SKM-1 (cell line): ENCODE measurements around the gene EXD2.

Experiments used
- DNase-seq: peaks from one replicate; lab custom pipeline; 2025; ENCODE audit not compliant: unreplicated experiment; lab: John Stamatoyannopoulos, UW

Gene EXD2

DNA sequence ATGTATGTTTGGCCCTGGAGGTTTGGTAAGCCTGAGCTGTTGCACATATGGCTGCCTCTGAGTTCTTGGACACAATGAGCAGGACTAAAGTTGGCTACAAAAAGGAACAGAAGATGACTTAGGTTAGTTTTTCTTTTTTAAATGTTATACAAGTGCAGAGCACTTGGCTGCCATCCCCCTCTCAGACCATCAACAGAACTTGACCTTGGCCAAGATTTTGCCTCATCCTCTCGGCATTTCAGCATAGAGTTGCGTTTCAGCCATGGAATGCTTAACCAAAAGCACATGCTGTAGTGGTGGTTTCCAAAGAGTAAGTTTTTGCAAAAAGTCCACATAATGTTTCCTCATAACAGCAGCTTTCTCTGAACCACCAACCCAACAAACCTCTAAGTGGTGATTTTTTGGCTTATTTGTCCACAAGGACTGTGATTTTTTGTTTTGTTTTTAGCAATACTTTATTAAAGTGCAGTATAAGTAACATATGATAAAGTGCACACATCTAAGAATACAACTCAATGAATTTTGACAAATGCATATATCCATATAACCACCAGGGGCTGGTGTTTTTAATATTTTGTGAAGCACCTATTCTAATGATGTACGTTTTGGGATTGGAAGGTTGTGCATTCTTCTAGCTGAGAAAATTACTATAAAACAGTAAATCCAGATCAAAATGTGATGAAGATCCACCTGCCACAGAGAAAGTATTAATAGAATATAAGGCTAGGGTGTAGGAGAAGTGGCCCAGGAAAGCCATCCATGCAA, 56.6 kb downstream of the EXD2 start:
- DNase-seq, result no peak

DNA sequence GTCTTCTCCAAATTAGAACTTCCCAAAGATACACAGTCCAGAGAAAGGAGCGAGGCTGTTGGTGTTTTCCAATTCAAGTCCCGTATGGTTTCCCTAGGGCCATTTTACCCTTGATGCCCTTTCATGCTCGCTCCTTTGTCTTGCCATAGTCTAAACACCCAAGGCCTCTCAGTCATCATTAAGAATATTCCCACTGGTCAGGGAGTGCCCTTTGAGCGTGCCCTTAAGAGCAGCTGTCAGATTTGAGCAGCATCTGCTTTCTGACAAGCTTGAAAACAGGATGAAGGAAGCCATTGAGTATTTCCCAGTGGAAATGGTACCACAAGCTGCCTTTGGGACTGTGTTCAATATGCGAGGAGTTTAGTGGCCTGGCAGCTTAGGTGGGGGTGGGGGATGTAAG, 58.3 kb downstream of the EXD2 start:
- DNase-seq, result no peak

DNA sequence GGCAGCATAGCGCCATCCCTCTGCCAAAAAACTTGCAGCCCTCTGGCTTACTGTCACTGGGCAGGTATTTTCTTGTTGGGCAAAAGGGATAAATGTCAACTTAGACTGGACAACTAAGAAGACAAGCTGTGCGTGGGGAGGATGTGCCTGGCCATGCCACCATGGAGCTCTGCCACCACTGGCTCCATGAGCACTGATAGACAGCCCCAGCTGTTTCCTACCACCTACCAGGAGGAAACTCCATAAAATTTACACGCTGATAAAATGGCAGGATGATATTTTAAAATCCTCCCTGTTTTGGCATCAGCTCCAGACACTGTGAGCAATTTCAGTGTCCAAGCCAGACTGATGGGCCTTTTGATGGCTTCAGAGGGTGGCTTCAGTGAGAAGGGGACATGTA, 61.6 kb downstream of the EXD2 start:
- DNase-seq, result no peak

DNA sequence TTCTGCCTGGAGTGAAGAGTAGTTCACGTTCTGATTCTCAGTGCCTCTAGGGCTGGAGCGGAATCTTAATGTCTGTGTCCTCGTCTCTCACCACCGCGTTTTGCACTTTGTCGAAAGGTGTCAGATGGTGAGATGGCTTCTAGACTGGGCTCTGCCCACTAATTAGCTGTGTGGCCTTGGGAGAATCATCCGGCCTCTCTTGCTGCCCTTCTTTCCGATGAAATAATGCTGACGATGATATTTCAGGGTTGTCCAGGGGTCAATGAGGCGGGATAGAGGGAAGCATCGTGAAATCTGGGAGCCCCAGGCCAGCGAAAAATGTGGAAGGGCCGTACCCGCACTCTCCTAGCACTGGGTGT, 67.8 kb downstream of the EXD2 start:
- no peak for DNase-seq

DNA sequence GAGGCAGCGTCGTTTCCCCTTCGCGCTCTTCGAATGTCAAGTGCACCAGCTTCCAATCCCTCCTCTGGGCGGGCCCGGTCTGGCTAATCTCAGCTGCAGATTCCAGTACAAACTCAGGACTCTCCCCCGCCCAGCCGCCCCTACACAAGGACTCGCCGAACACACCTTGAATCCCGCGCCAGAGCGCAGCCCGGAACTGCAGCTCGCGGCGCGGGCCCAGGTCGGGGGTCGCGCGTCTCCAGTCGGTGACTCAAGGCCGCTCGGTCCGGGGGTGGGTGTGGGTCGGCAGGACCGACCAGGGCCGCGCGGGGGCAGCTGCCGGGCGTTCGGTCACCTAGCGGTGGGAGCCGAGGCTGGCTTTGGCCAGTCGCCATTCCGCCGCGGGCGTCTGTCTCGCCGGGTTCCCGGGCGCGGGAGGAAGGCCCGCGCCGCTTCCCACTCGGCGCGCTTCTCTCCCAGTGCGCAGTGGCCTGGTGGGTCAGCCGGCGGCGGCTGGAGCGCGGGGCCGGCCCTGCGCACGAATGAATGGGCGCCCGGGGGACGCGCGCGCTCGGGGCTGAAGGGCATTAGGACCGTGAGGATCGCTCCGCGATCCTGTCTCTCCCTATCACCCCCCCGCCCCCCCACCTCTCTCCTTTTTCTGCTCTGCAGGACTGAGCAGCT, 68.4 kb downstream of the EXD2 start, which contains the start of gene GALNT16:
GALNT16 (plus strand) TSS at position 632 of the 663 bp plus-strand sequence. CDS start 133 bp downstream, outside the sequence.
- no peak for DNase-seq

DNA sequence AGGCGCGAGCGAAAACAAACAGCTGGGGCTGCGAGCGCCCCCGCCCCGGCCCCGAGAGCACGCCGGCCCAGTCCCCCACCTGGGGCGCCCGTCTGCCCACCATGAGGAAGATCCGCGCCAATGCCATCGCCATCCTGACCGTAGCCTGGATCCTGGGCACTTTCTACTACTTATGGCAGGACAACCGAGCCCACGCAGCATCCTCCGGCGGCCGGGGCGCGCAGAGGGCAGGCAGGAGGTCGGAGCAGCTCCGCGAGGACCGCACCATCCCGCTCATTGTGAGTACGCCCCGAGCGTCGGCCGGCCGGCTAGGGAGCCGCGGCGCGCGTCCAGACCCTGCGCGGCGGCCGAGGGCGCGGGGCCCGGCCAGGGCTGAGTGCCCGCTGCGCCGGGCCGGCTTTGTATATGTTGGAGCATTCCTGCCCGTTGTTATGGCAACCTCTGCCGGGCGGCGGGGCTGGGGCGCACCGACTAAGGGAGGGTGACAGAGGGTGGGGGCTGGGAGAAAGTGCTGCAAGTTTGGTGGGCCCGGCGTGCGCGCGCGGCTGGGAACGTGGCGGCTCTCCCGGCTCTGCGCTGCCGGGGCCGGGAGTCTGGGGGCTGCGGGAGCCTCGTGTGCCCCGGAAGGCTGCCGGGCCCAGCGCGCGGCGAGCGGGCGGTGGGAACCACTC, 69.0 kb downstream of the EXD2 start:
- DNase-seq, result no peak

GRCh38 chr14:69260861-69261564, 69.7 kb downstream of the EXD2 start:
- no peak for DNase-seq

GRCh38 chr14:69261761-69262331, 70.5 kb downstream of the EXD2 start:
- DNase-seq, result no peak

DNA sequence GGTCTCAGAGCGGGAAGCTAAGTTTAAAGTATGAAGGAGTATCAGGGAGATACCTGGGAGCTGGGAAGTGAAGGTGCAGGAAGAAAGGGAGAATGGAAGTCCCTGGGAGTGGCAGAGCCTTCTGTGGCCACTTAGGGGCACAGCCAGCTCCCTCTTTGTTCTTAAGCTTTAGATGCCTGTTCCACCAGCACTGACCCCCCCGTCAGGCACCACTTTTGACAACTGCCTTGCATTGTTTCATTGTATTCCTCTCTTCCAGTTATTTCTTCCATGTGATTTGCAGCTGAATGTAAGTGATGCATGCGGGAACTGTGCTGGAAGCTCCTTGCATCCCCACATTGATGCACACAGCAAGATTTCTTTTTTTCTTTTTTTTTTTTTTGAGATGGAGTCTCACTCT, 71.2 kb downstream of the EXD2 start:
- DNase-seq, result no peak

- no peak for DNase-seq
Measured at GRCh38 chr14:69263364-69263763, 72.1 kb downstream of the EXD2 start.

DNA sequence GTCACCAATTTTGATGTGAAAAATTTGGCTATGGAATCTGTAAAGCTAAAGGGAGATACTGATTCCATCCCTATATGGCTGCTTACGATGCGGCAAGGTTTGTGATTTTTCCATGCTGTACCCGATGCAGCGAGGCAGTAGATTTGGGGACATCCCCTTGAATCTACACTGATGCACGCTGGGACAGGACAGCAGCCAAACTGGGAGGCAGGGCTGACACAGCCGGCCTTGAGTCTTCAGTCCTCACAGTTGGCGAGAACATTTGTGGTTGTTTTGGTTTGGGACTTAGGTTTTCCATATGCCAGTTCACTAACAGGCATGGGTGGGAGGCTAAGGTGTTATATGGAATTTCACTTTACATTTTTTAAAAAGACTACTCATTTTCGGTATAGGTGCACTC, 72.5 kb downstream of the EXD2 start:
- DNase-seq, result no peak

DNA sequence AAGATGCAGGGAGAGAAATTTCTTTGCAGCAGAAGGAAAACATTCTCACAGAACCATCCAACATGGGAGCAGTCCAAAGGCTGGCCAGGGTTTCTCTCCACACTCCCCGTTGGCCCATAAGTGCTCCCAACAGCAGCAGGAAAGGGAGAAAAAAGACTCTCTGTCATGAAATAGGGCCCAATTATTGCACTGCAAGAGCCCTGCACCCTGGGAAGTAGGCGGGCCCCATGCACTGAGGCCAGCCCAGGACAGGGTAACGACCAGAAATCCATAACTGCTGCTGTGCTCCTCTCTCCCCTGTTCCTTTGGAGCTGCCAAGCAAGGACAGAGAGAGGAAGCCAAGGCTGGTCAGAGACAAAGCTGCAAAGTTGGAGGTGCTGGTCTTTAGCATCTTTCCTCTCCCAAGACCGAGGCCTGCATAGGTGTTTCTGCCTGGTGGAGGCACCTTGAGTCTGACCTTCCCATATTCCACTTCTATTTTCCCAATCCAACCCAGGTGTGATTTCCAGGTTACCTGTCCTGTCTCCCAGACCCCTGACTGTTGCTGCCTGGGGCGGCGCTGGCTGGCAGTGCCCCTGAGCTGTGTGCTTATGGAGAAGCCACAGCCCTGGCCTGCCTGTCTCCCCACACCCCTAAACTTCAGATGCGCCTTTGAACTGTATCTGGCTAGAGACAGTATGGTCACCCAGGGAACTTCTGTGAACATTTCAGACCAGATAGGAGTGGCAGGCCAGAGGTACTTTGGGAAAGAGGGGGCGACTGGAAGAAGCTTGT, 75.5 kb downstream of the EXD2 start:
- DNase-seq, result no peak

DNA sequence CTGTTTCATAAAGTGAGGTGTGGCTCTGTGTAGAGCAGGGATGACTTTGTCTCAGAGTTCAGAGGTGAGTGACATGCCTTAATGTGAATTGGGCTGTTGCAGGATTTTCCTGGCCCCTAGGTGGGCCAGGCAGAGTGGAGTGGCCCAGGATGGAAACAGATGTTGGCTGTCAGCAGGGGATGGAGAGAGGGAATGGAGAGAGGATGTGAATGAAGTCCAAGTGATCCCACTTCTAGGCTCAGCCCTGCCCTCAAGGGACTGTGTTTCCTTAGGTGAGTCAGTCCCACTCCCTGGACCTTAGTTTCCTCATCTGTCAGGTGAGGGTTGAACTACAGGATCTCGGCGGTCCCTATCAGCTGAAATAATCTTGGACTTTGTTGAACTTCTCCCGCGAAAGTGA, 76.2 kb downstream of the EXD2 start:
- DNase-seq, result no peak

GRCh38 chr14:69268223-69268622, 76.9 kb downstream of the EXD2 start:
- no peak for DNase-seq

- no peak for DNase-seq
Measured at GRCh38 chr14:69268763-69269162, 77.5 kb downstream of the EXD2 start.

DNA sequence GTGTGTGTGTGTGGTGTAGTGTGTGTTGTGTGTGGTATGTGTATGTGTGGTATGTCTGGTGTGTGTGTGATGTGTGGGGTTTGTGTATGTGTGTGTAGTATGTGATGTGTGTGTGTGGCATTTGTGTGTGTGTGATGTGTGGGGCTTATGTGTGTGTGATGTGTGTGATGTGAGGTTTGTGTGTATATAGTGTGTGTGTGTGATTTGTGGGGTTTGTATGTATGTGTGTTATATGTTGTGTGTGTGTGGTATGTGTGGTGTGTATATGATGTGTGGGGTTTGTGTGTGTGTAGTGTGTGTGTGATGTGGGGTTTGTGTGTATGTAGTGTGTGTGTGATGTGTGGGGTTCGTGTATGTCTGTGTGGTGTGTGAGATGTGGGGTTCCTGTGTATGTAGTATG, 78.1 kb downstream of the EXD2 start:
- no peak for DNase-seq

- DNase-seq, result no peak
Measured at GRCh38 chr14:69270097-69270496, 78.8 kb downstream of the EXD2 start.

DNA sequence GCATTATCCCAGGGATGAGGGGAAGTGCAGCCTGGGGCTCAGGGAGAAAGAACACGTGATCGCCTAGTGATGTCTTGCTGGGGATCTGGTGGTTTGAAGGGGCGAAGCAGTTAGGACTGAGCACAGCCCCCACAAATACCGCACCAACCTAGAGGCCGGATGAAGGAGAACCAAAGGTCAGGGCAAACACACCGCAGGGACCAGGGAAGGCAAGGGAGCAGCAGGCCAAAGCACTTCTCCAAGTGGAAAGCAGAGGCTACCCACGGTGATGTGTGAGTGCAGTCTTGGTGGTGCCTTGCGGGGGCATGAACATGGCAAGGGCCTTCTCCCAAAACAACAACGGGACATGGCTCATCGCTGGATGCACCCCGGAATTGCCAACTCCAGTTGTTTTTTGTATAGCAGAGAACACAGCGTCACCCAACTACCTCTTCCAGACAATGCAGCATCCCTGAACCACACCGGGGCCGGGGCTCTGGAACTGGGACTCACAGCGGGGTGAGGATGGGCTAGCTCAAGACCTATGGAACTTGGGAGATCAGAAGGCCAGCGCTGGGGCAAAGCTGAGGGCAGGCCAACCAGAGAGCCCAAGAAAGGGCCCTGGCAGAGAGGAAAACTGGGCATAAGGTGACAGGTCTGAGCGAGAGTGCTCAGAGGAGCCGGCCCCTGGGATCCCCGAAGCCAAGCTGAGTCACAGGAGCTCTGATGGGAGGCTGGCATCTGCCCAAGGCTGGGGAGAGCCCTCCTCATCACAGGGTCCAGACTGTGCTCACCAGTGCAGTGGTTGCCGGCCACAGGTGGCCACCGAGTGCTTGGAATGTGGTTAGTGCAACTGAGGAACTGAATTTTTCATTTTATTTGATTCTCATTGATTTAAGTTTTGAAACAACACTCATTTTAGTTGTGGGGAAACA, 79.8 kb downstream of the EXD2 start:
- no peak for DNase-seq

DNA sequence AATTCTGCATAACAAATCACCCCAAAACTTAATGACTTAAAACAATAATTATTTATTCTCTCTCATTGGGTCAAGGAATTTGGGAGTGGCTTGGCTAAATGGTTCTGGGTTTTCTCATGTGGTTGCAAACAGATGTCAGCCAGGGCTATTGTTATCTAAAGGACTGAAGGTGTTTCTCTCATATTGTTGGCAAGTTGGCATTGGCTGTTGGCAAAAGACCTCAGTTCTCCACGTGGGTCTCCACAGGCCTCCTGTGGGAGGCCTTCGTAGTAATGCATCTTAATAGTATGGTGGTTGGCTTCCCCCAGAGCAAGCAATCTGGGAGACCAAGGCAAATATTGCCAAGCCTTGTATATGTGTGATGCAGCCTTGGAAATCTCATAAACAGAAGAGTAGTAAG, 83.0 kb downstream of the EXD2 start:
- DNase-seq, result no peak
